ENCODE measurements around the gene PARD3.

GRCh38 chr10:34094961-34095360 lies 720.1 kb downstream of the PARD3 start:
- TF ChIP-seq CTCF (IDR thresholded peaks at IDR 0.05) (no peak), POLR2A (IDR thresholded peaks at IDR 0.05) (no peak)
